GM19463 (cell line): ENCODE data around the gene ATXN3.
A peak's percentile ranks its signal among the peaks of the same experiment; 100 is the strongest.
"Not testable (repeated sequence)": the region's sequence is repeated elsewhere in the genome, so short reads cannot be mapped to it uniquely, and the experiment has no call there.

Experiments
- ATAC-seq: cut with Tn5 transposase; IDR thresholded peaks from one replicate; pipeline ENCODE4 v1.9.1; 2021; ENCODE audit warnings: mild to moderate bottlenecking, moderate library complexity; ENCODE audit not compliant: unreplicated experiment

The ATXN3 gene

GRCh38 chr14:92074555-92074954 lies 31.8 kb downstream of the ATXN3 start:
- ATAC-seq = no peak

GRCh38 chr14:92058006-92058917 lies 48.1 kb downstream of the ATXN3 start:
- no peak for ATAC-seq

- no peak for ATAC-seq
Measured at GRCh38 chr14:92049781-92050180, 56.6 kb downstream of the ATXN3 start.

GRCh38 chr14:92049221-92049620 lies 57.2 kb downstream of the ATXN3 start:
- not testable (repeated sequence) for ATAC-seq

- ATAC-seq = not testable (repeated sequence)
Measured at GRCh38 chr14:92045904-92046303, 60.5 kb downstream of the ATXN3 start.

- ATAC-seq = not testable (repeated sequence)
Measured at GRCh38 chr14:92041766-92042165, 64.6 kb downstream of the ATXN3 start.

GRCh38 chr14:92041203-92041602 lies 65.2 kb downstream of the ATXN3 start:
- ATAC-seq = no peak

GRCh38 chr14:92040431-92041051 lies 65.8 kb downstream of the ATXN3 start:
- no peak for ATAC-seq

- peak; percentile 95 for ATAC-seq
Measured at GRCh38 chr14:92039719-92040430, 66.5 kb downstream of the ATXN3 start, which contains the start of gene TRIP11. Gene TRIP11 (minus strand): TSS chr14:92040059. CDS start chr14:92039685, 374 bp downstream.

- peak; percentile 5 for ATAC-seq
Measured at GRCh38 chr14:92039063-92039718, 67.2 kb downstream of the ATXN3 start.

- no peak for ATAC-seq
Measured at GRCh38 chr14:92037989-92038388, 68.4 kb downstream of the ATXN3 start.

- no peak for ATAC-seq
Measured at GRCh38 chr14:92035890-92036289, 70.5 kb downstream of the ATXN3 start.

GRCh38 chr14:92033906-92034687 lies 72.3 kb downstream of the ATXN3 start:
- ATAC-seq = no peak

GRCh38 chr14:92033433-92033832 lies 72.9 kb downstream of the ATXN3 start:
- no peak for ATAC-seq

GRCh38 chr14:92026548-92027190 lies 79.7 kb downstream of the ATXN3 start:
- no peak for ATAC-seq

- no peak for ATAC-seq
Measured at GRCh38 chr14:92022036-92022435, 84.3 kb downstream of the ATXN3 start.

- no peak for ATAC-seq
Measured at GRCh38 chr14:92021523-92021922, 84.9 kb downstream of the ATXN3 start.

GRCh38 chr14:92014040-92014439 lies 92.3 kb downstream of the ATXN3 start:
- ATAC-seq = no peak

- no peak for ATAC-seq
Measured at GRCh38 chr14:92012121-92012748, 94.1 kb downstream of the ATXN3 start.
